Measurements from ENCODE around the gene ARRB1. TPM values are rescaled to one million over a fixed set of nuclear protein-coding genes. Genes with fewer than 3 reads are reported as not detected.

ARRB1 gene
- total RNA-seq, 1 experiment from 2014 or later, result 24.2 TPM

GRCh38 chr11:75317446-75318122, 33.9 kb downstream of the ARRB1 start:
- no peak for ATAC-seq
- no TSS peak for BruUV-seq (replicated peaks)
- Histone ChIP-seq H3K36me3 (ENCODE audit: control insufficient read depth in 1 of 2, insufficient read depth in 2 of 2, low read length in 2 of 2) (no peaks in the 10 kb centered on the region), H3K4me1 (ENCODE audit: control insufficient read depth in 1 of 2, insufficient read depth in 2 of 2, low read length in 2 of 2) (peaks cover 2 to 18% of the 10 kb centered on the region in 2 experiments; a peak in 2 of 4 replicates), H3K9me3 (ENCODE audit: control insufficient read depth in 1 of 2, insufficient read depth in 1 of 2, low read depth in 1 of 2, low read length in 2 of 2) (no peaks in the 10 kb centered on the region), H3K27me3 (ENCODE audit: insufficient read depth, low read length) (no peaks in the 10 kb centered on the region), H3K9ac (ENCODE audit: low read length) (no peak overlapping the region), H3K27ac (ENCODE audit: low read depth, low read length) (no peak overlapping the region), H2AFZ (ENCODE audit: low read depth, low read length, poor library complexity, severe bottlenecking) (no peak overlapping the region), H3K4me3 (replicated peaks in 1 of 2; ENCODE audit: low read depth in 1 of 2, low read length in 2 of 2) (no peak overlapping the region), H3K79me2 (ENCODE audit: insufficient read depth, low read length) (peaks cover 4% of the 10 kb centered on the region; the same call in 1 of the 2 replicates), H4K20me1 (ENCODE audit: insufficient read depth) (no peaks in the 10 kb centered on the region), H3K4me2 (ENCODE audit: low read length) (no peak overlapping the region), H3K9me2 (ENCODE audit: insufficient read depth) (no peaks in the 10 kb centered on the region)
- CTCF ChIA-PET, result no interaction called here
- no peak for TF ChIP-seq RAD21 (IDR thresholded peaks at IDR 0.05; ENCODE audit: low read depth)
- no peak for TF ChIP-seq EZH2phosphoT487 (IDR thresholded peaks at IDR 0.05; ENCODE audit: borderline replicate concordance)
- no peak for TF ChIP-seq ZFX (IDR thresholded peaks at IDR 0.05)
- TF ChIP-seq YY1 (IDR thresholded peaks at IDR 0.05; ENCODE audit: extremely low read depth, insufficient replicate concordance, low read depth, low read length), result no peak
- TF ChIP-seq TCF7L2 (IDR thresholded peaks at IDR 0.05; ENCODE audit: borderline replicate concordance, extremely low read depth, insufficient read depth, insufficient read length), result no peak
- no peak for TF ChIP-seq ELF1 (IDR thresholded peaks at IDR 0.05; ENCODE audit: borderline replicate concordance, low read depth)
- TF ChIP-seq ZNF274 (IDR thresholded peaks at IDR 0.05; ENCODE audit: low read depth, low read length), result no peak
- no peak for TF ChIP-seq EZH2 (IDR thresholded peaks at IDR 0.05)
- TF ChIP-seq SRF (IDR thresholded peaks at IDR 0.05; ENCODE audit: low read depth), result no peak
- TF ChIP-seq REST (IDR thresholded peaks at IDR 0.05; ENCODE audit: low read depth), result no peak
- TF ChIP-seq POLR2A (IDR thresholded peaks at IDR 0.05; ENCODE audit: borderline replicate concordance, extremely low read depth, insufficient read depth, insufficient read length), result no peak
- no peak for TF ChIP-seq CEBPB (IDR thresholded peaks at IDR 0.05; ENCODE audit: low read depth)
- TF ChIP-seq FOSL1 (IDR thresholded peaks at IDR 0.05; ENCODE audit: low read depth), result no peak
- no peak for TF ChIP-seq CTCF (IDR thresholded peaks at IDR 0.05 in 2 of 3, conservative IDR thresholded peaks at IDR 0.05 in 1 of 3; ENCODE audit: borderline replicate concordance in 1 of 3, insufficient read depth in 1 of 3, low read depth in 2 of 3, low read length in 2 of 3)
- TF ChIP-seq CBX3 (IDR thresholded peaks at IDR 0.05; ENCODE audit: low read depth), result no peak
- no peak for TF ChIP-seq JUND (IDR thresholded peaks at IDR 0.05)
- no peak for TF ChIP-seq SP1 (IDR thresholded peaks at IDR 0.05; ENCODE audit: low read depth)
- TF ChIP-seq ATF3 (IDR thresholded peaks at IDR 0.05), result no peak
- no peak for TF ChIP-seq POLR2AphosphoS5 (IDR thresholded peaks at IDR 0.05; ENCODE audit: low read depth, low read length)
- TF ChIP-seq MAX (IDR thresholded peaks at IDR 0.05), result no peak
- RAD21 ChIA-PET (ENCODE audit: low non-redundant PET in 1 of 2, low total read pairs in 2 of 2, uncharacterized antibody in 2 of 2, unreplicated experiment in 2 of 2), result no interaction called here
- intact Hi-C loops (cut with micrococcal nuclease), result no loop called here
- POLR2A ChIA-PET, result interaction anchor here (0.6 kb wide), 1 partner anchor 160 kb away, joined by 3 read pairs; no protein-coding TSS in a partner anchor
- DNase-seq (ENCODE audit: low read depth, low spot score), result no peak
